GM21825 (cell line): ENCODE measurements around the gene ANO7.
A peak's percentile ranks its signal among the peaks of the same experiment; 100 is the strongest.

Source experiments
- ATAC-seq: cut with Tn5 transposase; IDR thresholded peaks from one replicate; pipeline ENCODE4 v1.9.1; 2021; ENCODE audit warnings: mild to moderate bottlenecking, moderate library complexity; ENCODE audit not compliant: unreplicated experiment

ANO7 gene

DNA sequence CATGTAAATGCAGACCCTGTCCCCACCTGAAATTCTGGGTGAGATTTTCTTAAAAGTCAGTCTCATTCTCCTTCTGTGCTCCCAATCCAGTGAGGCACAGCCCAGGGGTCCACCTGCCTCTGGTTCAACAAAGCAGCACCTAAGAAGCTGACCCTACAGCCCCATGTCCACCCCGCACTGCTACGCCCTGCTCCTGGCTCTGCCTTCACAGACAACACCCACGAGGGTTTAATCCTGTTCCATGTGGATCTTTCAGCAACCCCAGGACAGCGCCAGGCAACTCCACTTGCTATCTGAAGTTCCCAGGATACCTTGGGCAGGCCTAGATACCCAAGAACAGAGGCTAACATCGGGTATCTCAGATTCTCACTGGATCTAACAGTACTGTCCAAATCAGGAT lies 82.1 kb downstream of the ANO7 start:
- no peak for ATAC-seq

DNA sequence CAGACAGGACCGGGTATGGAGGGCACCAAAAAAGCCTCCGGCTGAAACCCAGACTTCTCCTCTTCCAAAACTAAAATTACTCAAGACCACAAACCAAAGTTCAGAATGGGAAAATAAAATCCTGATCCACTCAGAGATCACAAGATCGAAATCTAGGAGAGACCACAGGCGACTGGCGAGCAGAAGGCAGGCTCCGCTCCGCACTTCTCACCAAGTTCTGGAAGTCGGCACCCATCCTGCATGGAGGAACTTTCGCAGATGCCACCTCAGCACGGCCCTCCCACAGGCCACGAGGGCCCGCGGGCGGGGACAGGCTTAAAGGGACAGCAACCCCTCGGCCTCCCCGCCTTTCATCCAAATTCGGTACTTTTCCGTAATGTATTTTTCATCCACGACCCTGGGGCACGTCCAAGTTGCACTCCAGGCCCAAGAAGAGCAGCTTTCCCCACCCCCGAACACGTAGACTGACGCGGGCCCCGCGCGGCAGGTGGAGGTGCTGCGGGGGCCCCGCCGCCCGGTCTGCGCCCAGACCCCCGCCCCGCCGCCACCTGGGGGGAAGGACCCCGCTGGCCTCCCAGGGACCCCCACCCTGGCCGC lies 83.3 kb downstream of the ANO7 start:
- ATAC-seq = peak; percentile 47

DNA sequence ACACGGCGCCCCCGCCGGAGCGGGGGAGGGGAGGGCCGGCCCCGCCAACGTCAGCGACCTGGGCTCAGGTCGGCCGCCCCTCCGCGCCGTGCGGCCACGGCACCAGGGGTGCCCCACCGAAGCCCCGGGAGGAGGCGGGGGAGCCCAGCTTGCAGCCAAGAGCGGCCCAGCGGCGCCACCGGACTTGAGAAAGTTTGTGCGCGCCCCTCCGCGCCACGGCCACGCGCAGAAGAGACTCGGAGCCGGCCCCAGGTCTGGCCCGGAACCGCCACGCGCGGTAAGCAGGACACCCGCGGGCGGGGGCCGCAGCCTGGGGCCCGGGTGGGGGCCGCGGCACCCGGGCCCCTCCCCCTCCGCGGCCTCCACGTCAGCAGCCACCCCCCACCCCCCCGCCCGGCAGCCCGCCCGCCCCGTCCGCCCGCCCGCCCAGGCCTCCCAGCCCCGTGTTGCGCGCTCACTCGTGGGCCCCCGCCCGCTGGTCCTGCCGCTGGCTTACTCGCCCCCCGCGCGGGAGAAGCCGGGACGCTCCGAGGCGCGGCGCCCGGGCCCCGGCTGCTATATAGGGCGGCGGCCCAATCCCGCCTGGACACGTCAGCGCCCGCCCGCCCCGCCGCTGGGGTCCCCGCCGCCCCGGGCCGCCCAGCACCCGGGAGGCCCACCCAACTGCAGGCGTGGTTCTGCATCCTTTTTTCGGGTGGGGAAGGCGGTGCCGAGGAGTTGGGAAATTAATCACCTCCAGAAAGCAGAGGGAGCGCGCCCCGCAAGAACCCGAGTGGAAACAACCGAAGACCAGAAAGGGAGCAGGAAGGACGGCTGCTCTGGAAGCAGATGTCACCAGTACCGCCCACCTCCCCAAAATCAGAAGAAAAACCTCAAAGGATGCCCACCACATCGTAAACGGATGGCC lies 84.1 kb downstream of the ANO7 start:
- peak; percentile 52 for ATAC-seq

DNA sequence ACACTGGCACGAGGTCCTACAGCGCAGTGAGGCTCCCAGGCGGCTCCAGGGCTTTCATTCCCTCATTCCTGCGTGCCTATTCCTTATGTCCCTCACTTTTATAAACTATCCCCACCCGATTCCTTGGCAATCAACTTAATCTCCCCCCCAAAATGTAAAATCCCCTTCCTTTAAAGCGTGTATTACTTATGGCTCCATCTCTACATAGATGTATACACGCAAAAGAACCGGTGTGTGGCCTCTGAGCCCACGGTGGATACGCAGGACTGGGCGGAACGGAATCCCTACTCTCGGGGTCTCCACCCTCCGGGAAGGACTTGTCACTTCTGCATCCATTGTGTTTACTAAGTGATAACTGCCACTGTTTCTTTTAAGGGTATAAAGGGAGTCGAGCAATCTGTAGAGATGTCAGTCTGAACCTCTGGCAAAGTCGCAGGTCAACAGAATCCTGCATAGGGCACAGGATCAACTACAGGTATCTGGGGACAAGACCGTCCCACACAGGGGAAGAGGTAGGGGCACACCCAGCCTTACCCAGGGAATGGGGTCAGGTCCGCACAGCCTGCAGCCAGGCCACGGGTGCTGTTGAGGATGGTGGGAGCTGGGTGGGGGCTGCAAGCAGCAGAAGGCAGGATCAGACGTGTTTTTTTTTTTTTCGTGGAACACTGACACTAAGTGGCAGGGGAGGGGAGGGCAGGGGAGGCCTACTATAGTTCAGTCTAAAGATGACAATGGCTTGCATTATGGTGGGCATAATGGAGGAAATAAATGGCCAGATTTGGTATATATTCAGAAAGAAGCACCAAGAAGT lies 84.9 kb downstream of the ANO7 start:
- no peak for ATAC-seq

DNA sequence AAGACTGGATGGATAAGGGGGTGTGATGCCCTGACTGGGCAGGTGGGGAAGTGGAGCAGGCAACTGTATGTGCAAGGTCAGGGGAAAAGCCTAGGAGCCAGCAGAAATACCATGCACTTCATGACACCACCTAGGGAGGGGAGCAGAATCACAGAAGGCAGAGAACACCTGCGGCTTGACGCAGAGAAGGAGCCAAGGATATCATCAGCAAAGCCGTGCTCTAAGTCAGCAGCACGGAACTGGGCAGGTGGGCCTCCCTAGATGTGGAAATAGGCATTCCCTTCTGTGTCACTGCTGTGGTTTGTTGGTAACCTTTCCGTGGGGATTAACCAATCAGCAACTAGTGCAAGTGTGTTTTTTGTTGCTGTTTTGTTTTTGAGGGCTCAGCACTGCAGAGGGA lies 85.7 kb downstream of the ANO7 start:
- ATAC-seq = no peak
